HepG2 (cell line): ENCODE results near the gene GNG7. TPM values are rescaled to one million over a fixed set of nuclear protein-coding genes. Genes with fewer than 3 reads are reported as not detected.

ENCODE experiments used
- ATAC-seq: fragments of 200-7000 bp; cut with Tn5 transposase; 3 replicates; pipeline ENCODE4 v1.9.1; 2020; ENCODE audit warnings: mild to moderate bottlenecking, moderate library complexity
- BruUV-seq: library from RNA; stranded (reverse); fragments of 400-500 nt; replicated peaks from 2 replicates; lab custom pipeline; 2021; lab: Mats Ljungman, UMichigan
- CTCF ChIA-PET: fragments of 300-600 bp; formaldehyde crosslinking; extraction: SDS; loops from one replicate; lab custom pipeline; 2021; ENCODE audit warnings: low total read pairs, inconsistent platforms, low intra/inter-chr PET ratio; lab: Yijun Ruan, JAX
- POLR2A ChIA-PET: fragments of 350-600 bp; sonication (Branson Sonifier 250); formaldehyde crosslinking; loops from one replicate; lab custom pipeline; 2020; ENCODE audit warnings: antibody characterized with exemption, inconsistent platforms; lab: Yijun Ruan, JAX
- DNase-seq: peaks from one replicate; pipeline ENCODE4 v3.0.0-alpha.2; 2015; ENCODE audit warnings: low spot score
- FAIRE-seq: peaks from 3 replicates; lab custom pipeline; 2011; peaks lifted over from hg19 to GRCh38; lab: Jason Lieb, UNC
- H2AFZ ChIP-seq: one replicate; pipeline ENCODE4 v1.6.1; 2011; ENCODE audit warnings: low read length, inconsistent platforms
- H3K27ac ChIP-seq: fragments of 300-600 bp; 3 replicates; pipeline ENCODE4 v1.8.0; 2011; ENCODE audit warnings: mixed run types, mild to moderate bottlenecking, mixed read lengths, low read length, inconsistent platforms; ENCODE audit not compliant: insufficient read depth; ENCODE audit errors: extremely low read length
- H3K27me3 ChIP-seq, 2 experiments: fragments of 200-600 bp in 1 of 2; 2 replicates in 1 of 2; 3 replicates in 1 of 2; pipeline versions ENCODE4 v1.6.0 to v1.8.0; 2011; ENCODE audit warnings: low read length in 2 of 2, mild to moderate bottlenecking in 2 of 2, moderate library complexity in 2 of 2, inconsistent platforms in 1 of 2; ENCODE audit not compliant: insufficient read depth in 2 of 2, control insufficient read depth in 1 of 2
- H3K36me3 ChIP-seq, 2 experiments: fragments of 200-600 bp in 1 of 2; replicated peaks in 1 of 2; 2 replicates in 1 of 2; 3 replicates in 1 of 2; pipeline versions ENCODE4 v1.5.1 to v1.8.0; 2011; ENCODE audit warnings: low read length in 2 of 2, inconsistent platforms in 1 of 2; ENCODE audit not compliant: insufficient read depth in 2 of 2, control insufficient read depth in 1 of 2
- H3K4me1 ChIP-seq: 2 replicates; pipeline ENCODE4 v1.5.1; 2012; ENCODE audit warnings: low read length, inconsistent platforms; ENCODE audit not compliant: insufficient read depth
- H3K4me2 ChIP-seq: 2 replicates; pipeline ENCODE4 v1.6.0; 2011; ENCODE audit warnings: low read depth, low read length, inconsistent platforms
- H3K4me3 ChIP-seq, 3 experiments: fragments of 200-600 bp in 1 of 3; sonication (generic), shearing (Covaris generic) in 1 of 3; replicated peaks in 1 of 3; 2 replicates each; pipeline ENCODE4 v1.5.1; 2011 to 2016; ENCODE audit warnings: low read length in 3 of 3, inconsistent platforms in 2 of 3, low read depth in 2 of 3, mild to moderate bottlenecking in 2 of 3, control low read depth in 1 of 3, mixed read lengths in 1 of 3; ENCODE audit not compliant: insufficient read depth in 1 of 3
- H3K79me2 ChIP-seq: one replicate; pipeline ENCODE4 v1.6.1; 2011; ENCODE audit warnings: low read length, inconsistent platforms; ENCODE audit not compliant: insufficient read depth
- H3K9ac ChIP-seq: 2 replicates; pipeline ENCODE4 v1.6.0; 2011; ENCODE audit warnings: mild to moderate bottlenecking, low read depth, low read length, inconsistent platforms; ENCODE audit not compliant: insufficient read depth
- H3K9me3 ChIP-seq: 2 replicates; pipeline ENCODE4 v1.5.1; 2012; ENCODE audit warnings: mild to moderate bottlenecking, low read length
- H4K20me1 ChIP-seq: 2 replicates; pipeline ENCODE4 v1.6.0; 2011; ENCODE audit warnings: inconsistent platforms, mild to moderate bottlenecking, low read length, moderate library complexity; ENCODE audit not compliant: insufficient read depth
- ADNP ChIP-seq: sonication (generic); formaldehyde crosslinking; IDR thresholded peaks from 2 replicates; pipeline ENCODE4 v1.4.0; 2020; ENCODE audit warnings: missing genetic modification reagents
- ARHGAP35 ChIP-seq: sonication (generic); formaldehyde crosslinking; IDR thresholded peaks from 2 replicates; pipeline ENCODE4 v1.9.0; 2022; ENCODE audit warnings: mild to moderate bottlenecking, inconsistent platforms, moderate library complexity, missing genetic modification reagents, borderline replicate concordance
- DNMT1 ChIP-seq: sonication (generic); formaldehyde crosslinking; IDR thresholded peaks from 2 replicates; pipeline ENCODE4 v1.5.1; 2020; ENCODE audit warnings: mild to moderate bottlenecking, missing genetic modification reagents
- FOXM1 ChIP-seq: sonication (generic); formaldehyde crosslinking; IDR thresholded peaks from 2 replicates; pipeline ENCODE4 v1.5.0; 2020; ENCODE audit warnings: missing genetic modification reagents
- GATAD2A ChIP-seq: IDR thresholded peaks from 2 replicates; pipeline ENCODE4 v1.6.1; 2016
- HNRNPL ChIP-seq: fragments of 200-400 bp; formaldehyde crosslinking; IDR thresholded peaks from 2 replicates; pipeline ENCODE4 v1.6.1; 2017; ENCODE audit warnings: mild to moderate bottlenecking, low read depth, low read length
- HOXA7 ChIP-seq: sonication (generic); formaldehyde crosslinking; IDR thresholded peaks from 2 replicates; pipeline ENCODE4 v1.8.1; 2022; ENCODE audit warnings: mild to moderate bottlenecking, missing genetic modification reagents, moderate library complexity
- MIER3 ChIP-seq: IDR thresholded peaks from 2 replicates; pipeline ENCODE4 v1.6.1; 2016; ENCODE audit warnings: missing compliant biosample characterization, borderline replicate concordance
- PLSCR1 ChIP-seq: sonication (generic); formaldehyde crosslinking; IDR thresholded peaks from 2 replicates; pipeline ENCODE4 v1.5.0; 2020; ENCODE audit warnings: missing genetic modification reagents, mild to moderate bottlenecking, borderline replicate concordance
- POLR2AphosphoS2 ChIP-seq: IDR thresholded peaks from 2 replicates; pipeline ENCODE4 v1.6.1; 2011; ENCODE audit warnings: low read depth, low read length, improper control_type of control experiment
- THAP11 ChIP-seq: IDR thresholded peaks from 2 replicates; pipeline ENCODE4 v1.6.1; 2016; ENCODE audit warnings: missing biosample characterization, missing genetic modification reagents
- ZNF17 ChIP-seq: sonication (generic); formaldehyde crosslinking; IDR thresholded peaks from 2 replicates; pipeline ENCODE4 v1.5.0; 2020; ENCODE audit warnings: mild to moderate bottlenecking, missing genetic modification reagents
- ZNF256 ChIP-seq: sonication (generic); formaldehyde crosslinking; conservative IDR thresholded peaks from 2 replicates; pipeline ENCODE4 v1.4.0; 2020; ENCODE audit warnings: missing genetic modification reagents
- ZNF607 ChIP-seq: sonication (generic); formaldehyde crosslinking; IDR thresholded peaks from 2 replicates; pipeline ENCODE4 v1.5.1; 2020; ENCODE audit warnings: missing genetic modification reagents, mild to moderate bottlenecking, borderline replicate concordance
- ZNF747 ChIP-seq: sonication (generic); formaldehyde crosslinking; IDR thresholded peaks from 2 replicates; pipeline ENCODE4 v1.8.1; 2023; ENCODE audit warnings: missing genetic modification reagents, mild to moderate bottlenecking, borderline replicate concordance
- WGBS: methylation state at CpG from one replicate; pipeline ENCODE4 v1.1.6; 2017; ENCODE audit warnings: low lambda C conversion rate; 5-methylcytosine and 5-hydroxymethylcytosine counted together
- in situ Hi-C: cut with HindIII; loops from 2 replicates; pipeline ENCODE4 v1.10.0; 2017; ENCODE audit warnings: low pct_unique_long_range_greater_than_20kb; ENCODE audit not compliant: extremely low pct_ligation_motif_present
- intact Hi-C: fragments of 100-400 bp; cut with micrococcal nuclease; formaldehyde crosslinking; loops from one replicate; pipeline ENCODE4 v1.10.0; 2022; ENCODE audit not compliant: unreplicated experiment
- polyA plus RNA-seq, 8 experiments: library from polyadenylated mRNA; depleted of rRNA in 3 of 8; stranded (reverse) in 7 of 8; unstranded in 1 of 8; fragments of >200 nt; fragmentation: Illumina TruSeq in 4 of 8; extraction: Trizol in 4 of 8; gene quantifications; 2 replicates each; pipeline versions ENCODE4 v1.2.1 to v1.2.3, GENCODE V29; 2011 to 2016; ENCODE audit warnings: low read depth in 4 of 8, missing spikeins in 1 of 8, mixed read lengths in 1 of 8; ENCODE audit not compliant: insufficient read depth in 1 of 8
- total RNA-seq, 5 experiments: library from RNA; depleted of rRNA; stranded (reverse); fragments of >200 nt; fragmentation: Illumina TruSeq; extraction: Trizol; gene quantifications; 2 replicates each; pipeline ENCODE4 v1.2.3, GENCODE V29; 2016; ENCODE audit warnings: low read depth in 1 of 5
- TF ChIP-seq, protein P1 (sequence below): sonication (generic); formaldehyde crosslinking; IDR thresholded peaks from 2 replicates; pipeline ENCODE4 v1.8.0; 2022; ENCODE audit warnings: mild to moderate bottlenecking, missing genetic modification reagents, moderate library complexity
- TF ChIP-seq, protein P2 (sequence below), 2 experiments: sonication (generic) in 1 of 2; formaldehyde crosslinking in 1 of 2; IDR thresholded peaks; 2 replicates each; pipeline versions ENCODE4 v1.5.1 to v1.6.1; 2011 to 2020; ENCODE audit warnings: borderline replicate concordance in 1 of 2, low read depth in 1 of 2, low read length in 1 of 2, mild to moderate bottlenecking in 1 of 2, missing genetic modification reagents in 1 of 2, moderate library complexity in 1 of 2

The GNG7 gene
- total and polyA plus RNA-seq, 2 of the 13 experiments (the other 11 are each of a cell fraction or from before 2014, with no cell fraction given), result 1.4 to 3.3 TPM

DNA sequence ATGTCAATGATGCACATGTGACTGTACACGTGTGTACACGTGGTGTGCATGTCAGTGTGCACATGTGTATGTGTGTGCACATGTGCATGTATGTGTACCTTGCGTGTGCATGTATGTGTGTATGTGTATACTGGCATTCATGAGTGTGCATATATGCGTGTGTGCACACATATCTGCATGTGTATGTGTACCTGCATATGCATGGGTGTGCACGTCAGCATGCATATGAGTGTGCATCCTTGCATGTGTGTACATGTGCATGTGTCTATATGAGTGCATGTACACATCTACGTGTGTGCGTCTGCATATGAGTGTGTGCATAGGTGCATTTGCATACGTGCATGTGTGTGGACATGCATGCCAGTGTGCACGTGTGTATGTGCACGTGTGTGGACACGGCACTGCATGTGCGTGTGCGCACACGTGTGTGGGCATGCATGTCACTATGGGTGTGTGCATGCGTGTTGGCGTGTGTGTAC is 178.1 kb downstream of the GNG7 start:
- WGBS, result 78% methylated on average over 10 of the region's 16 CpGs
- Histone ChIP-seq H4K20me1 (no peaks in the 10 kb centered on the region), H3K4me3 (peak overlapping the region in 1 of 3 experiments; percentile 57; a peak in 2 of 6 replicates), H3K4me1 (peaks cover 82% of the 10 kb centered on the region), H3K36me3 (no peaks in the 10 kb centered on the region), H2AFZ (no peak overlapping the region), H3K9me3 (no peaks in the 10 kb centered on the region), H3K27ac (no peak overlapping the region), H3K4me2 (peak overlapping the region; percentile 70), H3K9ac (no peak overlapping the region), H3K27me3 (no peaks in the 10 kb centered on the region), H3K79me2 (no peaks in the 10 kb centered on the region)
- ATAC-seq, result no peak
- ChIA-PET POLR2A (interaction anchor here (0.9 to 1.7 kb wide), 6 partner anchors 10 to 87 kb away, joined by 3 to 14 read pairs (median 9); partner anchors contain the start of gene GADD45B), CTCF (no interaction called here)
- BruUV-seq, result no TSS peak
- no peak for FAIRE-seq
- DNase-seq, result no peak
- in situ Hi-C loops, result no loop called here
- intact Hi-C loops, result no loop called here
- TF ChIP-seq, protein P1, sequence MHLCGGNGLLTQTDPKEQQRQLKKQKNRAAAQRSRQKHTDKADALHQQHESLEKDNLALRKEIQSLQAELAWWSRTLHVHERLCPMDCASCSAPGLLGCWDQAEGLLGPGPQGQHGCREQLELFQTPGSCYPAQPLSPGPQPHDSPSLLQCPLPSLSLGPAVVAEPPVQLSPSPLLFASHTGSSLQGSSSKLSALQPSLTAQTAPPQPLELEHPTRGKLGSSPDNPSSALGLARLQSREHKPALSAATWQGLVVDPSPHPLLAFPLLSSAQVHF (CRISPR knock-in tag), result peak; percentile 45; the same call in 1 of the 2 replicates
- TF ChIP-seq ADNP, result 0 out of 2 replicates have a peak, but pooled peaks have one; percentile 15
- 0 out of 2 replicates have a peak, but pooled peaks have one; percentile 0 for TF ChIP-seq THAP11 (CRISPR knock-in tag)
- no peak for TF ChIP-seq POLR2AphosphoS2
- TF ChIP-seq ZNF747 (CRISPR knock-in tag), result no peak
- TF ChIP-seq MIER3 (CRISPR knock-in tag), result no peak; the same call in 1 of the 2 replicates
- TF ChIP-seq ZNF607, result no peak
- TF ChIP-seq ZNF17 (CRISPR knock-in tag), result no peak
- no peak for TF ChIP-seq ZNF256 (CRISPR knock-in tag)
- no peak for TF ChIP-seq FOXM1 (CRISPR knock-in tag)
- TF ChIP-seq GATAD2A (CRISPR knock-in tag), result no peak
- TF ChIP-seq PLSCR1 (CRISPR knock-in tag), result no peak
- TF ChIP-seq DNMT1, result 0 out of 2 replicates have a peak, but pooled peaks have one; percentile 42
- TF ChIP-seq HOXA7 (CRISPR knock-in tag), result 0 out of 2 replicates have a peak, but pooled peaks have one; percentile 59
- no peak for TF ChIP-seq HNRNPL
- TF ChIP-seq ARHGAP35 (CRISPR knock-in tag), result no peak
- TF ChIP-seq, protein P2, sequence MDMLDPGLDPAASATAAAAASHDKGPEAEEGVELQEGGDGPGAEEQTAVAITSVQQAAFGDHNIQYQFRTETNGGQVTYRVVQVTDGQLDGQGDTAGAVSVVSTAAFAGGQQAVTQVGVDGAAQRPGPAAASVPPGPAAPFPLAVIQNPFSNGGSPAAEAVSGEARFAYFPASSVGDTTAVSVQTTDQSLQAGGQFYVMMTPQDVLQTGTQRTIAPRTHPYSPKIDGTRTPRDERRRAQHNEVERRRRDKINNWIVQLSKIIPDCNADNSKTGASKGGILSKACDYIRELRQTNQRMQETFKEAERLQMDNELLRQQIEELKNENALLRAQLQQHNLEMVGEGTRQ (IDR thresholded peaks at IDR 0.05; ENCODE audit: low read depth, low read length), result no peak
- TF ChIP-seq, protein P2 (CRISPR knock-in tag; IDR thresholded peaks at IDR 0.05; ENCODE audit: borderline replicate concordance), result no peak
